Measurements from ENCODE around the gene TBC1D5.

Gene TBC1D5

DNA sequence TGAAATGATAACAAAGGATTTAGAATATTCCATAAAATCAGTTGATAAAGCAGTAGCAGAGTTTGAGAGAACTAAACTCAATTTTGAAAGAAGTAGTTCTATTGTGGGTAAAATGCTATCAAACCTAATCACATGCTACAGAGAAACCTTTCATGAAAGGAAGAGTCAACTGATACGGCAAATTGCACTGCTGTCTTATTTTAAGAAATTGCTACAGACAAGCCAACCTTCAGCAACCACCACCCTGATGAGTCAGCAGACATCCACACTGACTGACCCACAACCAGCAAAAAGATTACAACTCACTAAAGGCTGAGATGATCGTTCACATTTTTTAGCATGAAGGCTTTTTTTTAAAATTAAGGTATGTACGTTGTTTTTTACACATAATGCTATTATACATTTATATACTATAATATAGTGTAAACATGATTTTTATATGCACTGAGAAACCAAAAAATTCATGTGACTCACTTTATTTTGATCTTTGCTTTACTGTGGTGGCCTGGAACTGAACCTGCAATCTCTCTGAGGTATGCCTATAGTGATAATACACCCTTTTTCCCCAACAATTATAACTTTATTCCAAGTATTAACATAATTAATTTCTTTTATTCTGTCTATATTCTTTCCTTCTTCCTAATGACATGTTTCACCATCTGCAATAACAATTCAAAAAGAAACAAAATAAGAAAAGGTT lies 109.9 kb downstream of the TBC1D5 start:
- Histone ChIP-seq H3K79me2 (ENCODE audit: control insufficient read depth, low read length) (0 out of 2 replicates have a peak, but pooled peaks cover 3% of the 10 kb centered on the region), H4K20me1 (ENCODE audit: control insufficient read depth, insufficient read depth, low read depth, low read length) (no peaks in the 10 kb centered on the region), H3F3A (ENCODE audit: control insufficient read depth, insufficient read depth) (no peaks in the 10 kb centered on the region), H3K4me3 (ENCODE audit: low read length) (no peak overlapping the region), H3K36me3 (ENCODE audit: control insufficient read depth, low read length) (no peaks in the 10 kb centered on the region), H3K4me1 (ENCODE audit: control insufficient read depth, low read length) (no peaks in the 10 kb centered on the region), H3K9me3 (ENCODE audit: control insufficient read depth, insufficient read depth, low read length) (no peaks in the 10 kb centered on the region), H3K9me2 (replicated peaks; ENCODE audit: control insufficient read depth, low read length) (no peaks in the 10 kb centered on the region), H3K27ac (ENCODE audit: low read depth, low read length) (no peak overlapping the region), H3K4me2 (ENCODE audit: low read length) (no peak overlapping the region), H3K27me3 (ENCODE audit: control insufficient read depth, low read length) (no peaks in the 10 kb centered on the region)
- TF ChIP-seq EZH2phosphoT487 (IDR thresholded peaks at IDR 0.05; ENCODE audit: borderline replicate concordance, low read length), result no peak
- TF ChIP-seq, protein P1, sequence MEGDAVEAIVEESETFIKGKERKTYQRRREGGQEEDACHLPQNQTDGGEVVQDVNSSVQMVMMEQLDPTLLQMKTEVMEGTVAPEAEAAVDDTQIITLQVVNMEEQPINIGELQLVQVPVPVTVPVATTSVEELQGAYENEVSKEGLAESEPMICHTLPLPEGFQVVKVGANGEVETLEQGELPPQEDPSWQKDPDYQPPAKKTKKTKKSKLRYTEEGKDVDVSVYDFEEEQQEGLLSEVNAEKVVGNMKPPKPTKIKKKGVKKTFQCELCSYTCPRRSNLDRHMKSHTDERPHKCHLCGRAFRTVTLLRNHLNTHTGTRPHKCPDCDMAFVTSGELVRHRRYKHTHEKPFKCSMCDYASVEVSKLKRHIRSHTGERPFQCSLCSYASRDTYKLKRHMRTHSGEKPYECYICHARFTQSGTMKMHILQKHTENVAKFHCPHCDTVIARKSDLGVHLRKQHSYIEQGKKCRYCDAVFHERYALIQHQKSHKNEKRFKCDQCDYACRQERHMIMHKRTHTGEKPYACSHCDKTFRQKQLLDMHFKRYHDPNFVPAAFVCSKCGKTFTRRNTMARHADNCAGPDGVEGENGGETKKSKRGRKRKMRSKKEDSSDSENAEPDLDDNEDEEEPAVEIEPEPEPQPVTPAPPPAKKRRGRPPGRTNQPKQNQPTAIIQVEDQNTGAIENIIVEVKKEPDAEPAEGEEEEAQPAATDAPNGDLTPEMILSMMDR (IDR thresholded peaks at IDR 0.05; ENCODE audit: low read depth, low read length, poor library complexity, severe bottlenecking), result no peak

DNA sequence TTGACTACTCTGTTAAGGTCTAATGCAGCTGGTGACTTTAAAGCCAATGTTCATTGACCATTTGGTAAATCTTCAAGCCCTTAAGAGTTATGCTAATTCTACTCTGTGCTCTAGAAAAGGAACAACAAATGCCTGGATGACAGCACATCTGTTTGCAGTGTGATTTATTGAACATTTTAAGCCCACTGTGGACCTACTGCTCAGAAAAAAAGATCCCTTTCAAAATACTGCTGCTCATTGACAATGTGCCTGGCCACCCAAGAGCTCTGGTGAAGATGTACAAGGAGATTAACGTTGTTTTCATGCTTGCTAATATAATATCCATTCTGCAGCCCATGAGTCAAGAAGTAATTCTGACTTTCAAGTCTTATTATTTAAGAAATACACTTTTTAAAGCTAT lies 110.8 kb downstream of the TBC1D5 start:
- no peaks in the 10 kb centered on the region for H3K36me3 ChIP-seq (ENCODE audit: control insufficient read depth, low read length)
- no peaks in the 10 kb centered on the region for H3K9me3 ChIP-seq (ENCODE audit: control insufficient read depth, insufficient read depth, low read length)
- H3F3A ChIP-seq (ENCODE audit: control insufficient read depth, insufficient read depth), result no peaks in the 10 kb centered on the region
- peaks cover 6% of the 10 kb centered on the region for H3K79me2 ChIP-seq (ENCODE audit: control insufficient read depth, low read length)
- TF ChIP-seq, protein P1 (IDR thresholded peaks at IDR 0.05; ENCODE audit: low read depth, low read length, poor library complexity, severe bottlenecking), result no peak
- no peak for TF ChIP-seq EZH2phosphoT487 (IDR thresholded peaks at IDR 0.05; ENCODE audit: borderline replicate concordance, low read length)
- no peak overlapping the region for H3K4me3 ChIP-seq (ENCODE audit: low read length)
- H3K9me2 ChIP-seq (replicated peaks; ENCODE audit: control insufficient read depth, low read length), result no peaks in the 10 kb centered on the region
- no peaks in the 10 kb centered on the region for H4K20me1 ChIP-seq (ENCODE audit: control insufficient read depth, insufficient read depth, low read depth, low read length)
- H3K4me1 ChIP-seq (ENCODE audit: control insufficient read depth, low read length), result no peaks in the 10 kb centered on the region
- H3K27ac ChIP-seq (ENCODE audit: low read depth, low read length), result no peak overlapping the region
- H3K4me2 ChIP-seq (ENCODE audit: low read length), result no peak overlapping the region
- no peaks in the 10 kb centered on the region for H3K27me3 ChIP-seq (ENCODE audit: control insufficient read depth, low read length)

DNA sequence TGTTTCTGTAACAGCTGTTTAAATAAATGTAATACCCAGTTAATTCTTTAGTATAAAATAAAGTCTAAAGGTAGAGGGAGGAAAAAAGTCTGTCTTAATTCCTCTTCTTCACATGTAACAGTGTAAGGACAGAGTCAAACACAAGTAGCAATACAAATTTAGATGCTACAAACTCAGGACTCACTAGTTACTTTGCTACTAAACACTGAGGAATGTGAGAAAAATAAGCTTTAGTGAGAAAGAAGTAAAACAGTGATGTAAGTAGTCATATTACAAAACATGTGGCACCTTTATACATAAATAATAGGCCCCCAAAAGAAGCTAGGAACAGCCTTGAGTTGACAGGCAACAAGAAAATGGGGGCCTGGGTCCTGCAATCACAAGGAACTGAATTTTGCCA lies 113.0 kb downstream of the TBC1D5 start:
- Histone ChIP-seq H3K27ac (ENCODE audit: low read depth, low read length) (no peak overlapping the region), H3K4me3 (ENCODE audit: low read length) (no peak overlapping the region), H3K9me2 (replicated peaks; ENCODE audit: control insufficient read depth, low read length) (no peaks in the 10 kb centered on the region), H3K4me1 (ENCODE audit: control insufficient read depth, low read length) (no peaks in the 10 kb centered on the region), H3K27me3 (ENCODE audit: control insufficient read depth, low read length) (no peaks in the 10 kb centered on the region), H3K9me3 (ENCODE audit: control insufficient read depth, insufficient read depth, low read length) (no peaks in the 10 kb centered on the region), H4K20me1 (ENCODE audit: control insufficient read depth, insufficient read depth, low read depth, low read length) (no peaks in the 10 kb centered on the region), H3K4me2 (ENCODE audit: low read length) (no peak overlapping the region), H3K79me2 (ENCODE audit: control insufficient read depth, low read length) (peaks cover 6% of the 10 kb centered on the region), H3K36me3 (ENCODE audit: control insufficient read depth, low read length) (no peaks in the 10 kb centered on the region), H3F3A (ENCODE audit: control insufficient read depth, insufficient read depth) (no peaks in the 10 kb centered on the region; the same call in 1 of the 2 replicates)
- TF ChIP-seq, protein P1 (IDR thresholded peaks at IDR 0.05; ENCODE audit: low read depth, low read length, poor library complexity, severe bottlenecking), result no peak
- no peak for TF ChIP-seq EZH2phosphoT487 (IDR thresholded peaks at IDR 0.05; ENCODE audit: borderline replicate concordance, low read length)
